Vagina (tissue), 2 donors: Measurements from ENCODE around the gene VMAC.

ENCODE experiments used
- POLR2A ChIP-seq, 2 donors: fragments of 450-650 bp; IDR thresholded peaks; one replicate each; pipeline ENCODE4 v1.6.1; 2017; ENCODE audit warnings: antibody characterized with exemption in 2 of 2, mild to moderate bottlenecking in 2 of 2, moderate library complexity in 2 of 2
- TF ChIP-seq, protein P1 (sequence below), 3 experiments: fragments of 450-650 bp in 2 of 3; fragments of 200-600 bp in 1 of 3; sonication (generic) in 1 of 3; IDR thresholded peaks; one replicate each; pipeline ENCODE4 v1.5.1; 2017 to 2019; ENCODE audit warnings: antibody characterized with exemption in 3 of 3, mild to moderate bottlenecking in 2 of 3, moderate library complexity in 2 of 3

DNA sequence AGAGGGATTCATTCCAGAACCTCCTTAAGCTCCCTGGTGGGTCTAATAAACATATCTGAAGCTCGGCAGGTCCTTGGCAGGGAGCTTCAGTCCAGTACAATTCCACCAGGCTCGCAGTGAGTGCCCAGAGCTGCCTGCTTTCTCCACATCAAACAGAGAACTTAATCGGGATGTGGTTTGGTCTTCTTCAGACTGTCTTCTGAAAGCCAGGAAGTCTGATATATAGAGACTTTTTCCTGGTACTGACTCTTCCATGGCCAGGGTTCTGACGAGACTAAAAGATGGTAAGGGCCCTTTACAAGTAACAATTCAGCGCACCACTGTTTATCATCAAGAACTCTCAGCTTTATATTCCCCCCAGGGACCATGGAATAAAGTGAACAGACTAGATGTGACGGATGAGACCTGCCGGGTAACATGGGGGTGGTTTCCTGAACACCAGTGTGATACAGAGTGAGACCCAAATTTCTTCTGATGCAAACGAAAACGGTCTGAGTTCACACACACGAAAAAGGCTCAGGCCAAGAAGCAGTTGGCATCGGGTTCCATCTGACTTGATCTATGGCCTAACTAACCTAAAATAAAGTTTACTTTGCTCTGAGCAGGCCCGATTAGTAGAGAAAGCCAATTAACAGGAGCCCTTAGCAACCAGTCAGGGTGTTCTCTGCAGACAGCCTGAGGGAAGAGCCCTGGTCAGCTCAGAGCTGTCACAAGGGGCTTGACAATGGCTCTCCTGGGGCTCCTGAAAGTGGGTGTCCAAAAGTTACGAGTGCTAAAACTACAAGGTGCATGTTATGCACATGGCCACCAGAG lies 44.3 kb downstream of the VMAC start:
- TF ChIP-seq, protein P1, sequence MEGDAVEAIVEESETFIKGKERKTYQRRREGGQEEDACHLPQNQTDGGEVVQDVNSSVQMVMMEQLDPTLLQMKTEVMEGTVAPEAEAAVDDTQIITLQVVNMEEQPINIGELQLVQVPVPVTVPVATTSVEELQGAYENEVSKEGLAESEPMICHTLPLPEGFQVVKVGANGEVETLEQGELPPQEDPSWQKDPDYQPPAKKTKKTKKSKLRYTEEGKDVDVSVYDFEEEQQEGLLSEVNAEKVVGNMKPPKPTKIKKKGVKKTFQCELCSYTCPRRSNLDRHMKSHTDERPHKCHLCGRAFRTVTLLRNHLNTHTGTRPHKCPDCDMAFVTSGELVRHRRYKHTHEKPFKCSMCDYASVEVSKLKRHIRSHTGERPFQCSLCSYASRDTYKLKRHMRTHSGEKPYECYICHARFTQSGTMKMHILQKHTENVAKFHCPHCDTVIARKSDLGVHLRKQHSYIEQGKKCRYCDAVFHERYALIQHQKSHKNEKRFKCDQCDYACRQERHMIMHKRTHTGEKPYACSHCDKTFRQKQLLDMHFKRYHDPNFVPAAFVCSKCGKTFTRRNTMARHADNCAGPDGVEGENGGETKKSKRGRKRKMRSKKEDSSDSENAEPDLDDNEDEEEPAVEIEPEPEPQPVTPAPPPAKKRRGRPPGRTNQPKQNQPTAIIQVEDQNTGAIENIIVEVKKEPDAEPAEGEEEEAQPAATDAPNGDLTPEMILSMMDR (IDR thresholded peaks at IDR 0.05): no peak
- TF ChIP-seq POLR2A (IDR thresholded peaks at IDR 0.05): no peak
